GM21423 (cell line): Measurements from ENCODE around the gene CDH12.

Experiments
- ATAC-seq: cut with Tn5 transposase; IDR thresholded peaks from one replicate; pipeline ENCODE4 v1.9.1; 2021; ENCODE audit warnings: mild to moderate bottlenecking, moderate library complexity; ENCODE audit not compliant: unreplicated experiment

Gene CDH12

GRCh38 chr5:21783074-21783679 lies 1070.0 kb downstream of the CDH12 start:
- ATAC-seq: no peak

- no peak for ATAC-seq
Observed at GRCh38 chr5:21776466-21776865, 1076.7 kb downstream of the CDH12 start.

- ATAC-seq: no peak
Observed at GRCh38 chr5:21774801-21775200, 1078.3 kb downstream of the CDH12 start.

- ATAC-seq: no peak
Observed at GRCh38 chr5:21774281-21774680, 1078.9 kb downstream of the CDH12 start.

GRCh38 chr5:21773456-21773855 lies 1079.7 kb downstream of the CDH12 start:
- no peak for ATAC-seq

- ATAC-seq: no peak
Observed at GRCh38 chr5:21765406-21765805, 1087.7 kb downstream of the CDH12 start.

- no peak for ATAC-seq
Observed at GRCh38 chr5:21739096-21739495, 1114.0 kb downstream of the CDH12 start.

GRCh38 chr5:21723500-21723899 lies 1129.6 kb downstream of the CDH12 start:
- ATAC-seq: no peak

- no peak for ATAC-seq
Observed at GRCh38 chr5:21711866-21712758, 1141.0 kb downstream of the CDH12 start.

GRCh38 chr5:21709770-21710169 lies 1143.4 kb downstream of the CDH12 start:
- ATAC-seq: no peak

- no peak for ATAC-seq
Observed at GRCh38 chr5:21704974-21705668, 1148.0 kb downstream of the CDH12 start.

- no peak for ATAC-seq
Observed at GRCh38 chr5:21701317-21701716, 1151.8 kb downstream of the CDH12 start.
